SK-N-SH (cell line): Measurements from ENCODE around the gene NPEPL1. TPM values are rescaled to one million over a fixed set of nuclear protein-coding genes. Genes with fewer than 3 reads are reported as not detected.

Source experiments
- CTCF ChIA-PET: fragments of 300-600, 350-600 bp; formaldehyde crosslinking; extraction: SDS; loops from one replicate; lab custom pipeline; 2021; lab: Yijun Ruan, JAX
- POLR2A ChIA-PET: fragments of 350-600 bp; sonication (Branson Sonifier 250); formaldehyde crosslinking; extraction: SDS; loops from one replicate; lab custom pipeline; 2020; ENCODE audit warnings: antibody characterized with exemption, inconsistent platforms; lab: Yijun Ruan, JAX
- DNase-seq: peaks from one replicate; pipeline ENCODE4 v3.0.0; 2012
- H2AFZ ChIP-seq: fragments of 200-600 bp; sonication (generic); 2 replicates; pipeline ENCODE4 v1.8.1; 2016; ENCODE audit warnings: antibody characterized with exemption, mild to moderate bottlenecking, low read depth
- H3F3A ChIP-seq: fragments of 200-600 bp; sonication (generic); replicated peaks from 2 replicates; pipeline ENCODE3; 2016; ENCODE audit warnings: antibody characterized with exemption, mild to moderate bottlenecking; ENCODE audit not compliant: insufficient read depth
- H3K27ac ChIP-seq, 2 experiments: fragments of 200-500 bp in 1 of 2; fragments of 200-600 bp in 1 of 2; sonication (Bioruptor generic) in 1 of 2; sonication (generic), shearing (Covaris generic) in 1 of 2; 2 replicates each; pipeline versions ENCODE4 v1.5.1 to v1.6.1; 2014 to 2016; ENCODE audit warnings: low read depth in 2 of 2, inconsistent platforms in 1 of 2, low read length in 1 of 2, mild to moderate bottlenecking in 1 of 2, mixed read lengths in 1 of 2
- H3K27me3 ChIP-seq: fragments of 200-600 bp; sonication (generic), shearing (Covaris generic); 2 replicates; pipeline ENCODE4 v1.6.1; 2016; ENCODE audit warnings: mixed run types; ENCODE audit not compliant: insufficient read depth
- H3K36me3 ChIP-seq, 2 experiments: fragments of 200-500 bp in 1 of 2; fragments of 200-600 bp in 1 of 2; sonication (Bioruptor generic) in 1 of 2; sonication (generic) in 1 of 2; replicated peaks in 1 of 2; 2 replicates each; pipeline versions ENCODE3 to v1.5.1; 2014 to 2016; ENCODE audit warnings: low read length in 1 of 2, mild to moderate bottlenecking in 1 of 2; ENCODE audit not compliant: insufficient read depth in 2 of 2, control insufficient read depth in 1 of 2
- H3K4me1 ChIP-seq, 2 experiments: fragments of 200-500 bp in 1 of 2; fragments of 200-600 bp in 1 of 2; sonication (Bioruptor generic) in 1 of 2; sonication (generic), shearing (Covaris generic) in 1 of 2; 2 replicates each; pipeline versions ENCODE4 v1.5.1 to v1.6.1; 2014 to 2016; ENCODE audit warnings: low read depth in 1 of 2, low read length in 1 of 2, mixed run types in 1 of 2; ENCODE audit not compliant: insufficient read depth in 2 of 2, control insufficient read depth in 1 of 2
- H3K4me2 ChIP-seq: fragments of 200-600 bp; sonication (generic), shearing (Covaris generic); 2 replicates; pipeline ENCODE4 v1.6.1; 2017; ENCODE audit warnings: mixed run types
- H3K4me3 ChIP-seq, 2 experiments: fragments of 200-500 bp in 1 of 2; fragments of 200-600 bp in 1 of 2; sonication (Bioruptor generic) in 1 of 2; sonication (generic), shearing (Covaris generic) in 1 of 2; 2 replicates each; pipeline versions ENCODE4 v1.5.1 to v1.8.1; 2014 to 2016; ENCODE audit warnings: low read depth in 2 of 2, inconsistent platforms in 1 of 2, low read length in 1 of 2, mild to moderate bottlenecking in 1 of 2, mixed read lengths in 1 of 2, moderate library complexity in 1 of 2
- H3K79me2 ChIP-seq: fragments of 200-600 bp; sonication (generic); 2 replicates; pipeline ENCODE4 v1.8.1; 2017; ENCODE audit warnings: mild to moderate bottlenecking; ENCODE audit not compliant: insufficient read depth
- H3K9ac ChIP-seq: fragments of 200-600 bp; sonication (generic); 2 replicates; pipeline ENCODE4 v1.6.1; 2017; ENCODE audit warnings: mixed run types
- H3K9me2 ChIP-seq: fragments of 200-600 bp; sonication (generic); 2 replicates; pipeline ENCODE4 v1.6.1; 2017; ENCODE audit warnings: mixed run types
- H3K9me3 ChIP-seq: fragments of 200-600 bp; sonication (generic); 2 replicates; pipeline ENCODE4 v1.6.1; 2017; ENCODE audit warnings: mixed run types, mild to moderate bottlenecking, moderate library complexity
- H4K20me1 ChIP-seq: fragments of 200-600 bp; sonication (generic); 2 replicates; pipeline ENCODE4 v1.6.1; 2017; ENCODE audit warnings: mild to moderate bottlenecking, mixed run types; ENCODE audit not compliant: insufficient read depth
- EP300 ChIP-seq, 2 experiments: IDR thresholded peaks; 2 replicates each; pipeline versions ENCODE4 v1.4.0 to v1.6.1; 2012; ENCODE audit warnings: borderline replicate concordance in 1 of 2, low read depth in 1 of 2, low read length in 1 of 2
- EZH2phosphoT487 ChIP-seq: fragments of 200-600 bp; sonication (generic); IDR thresholded peaks from 2 replicates; pipeline ENCODE4 v1.6.1; 2017; ENCODE audit warnings: low read depth, mixed run types, mild to moderate bottlenecking, antibody characterized with exemption, moderate library complexity, borderline replicate concordance
- FOXM1 ChIP-seq: IDR thresholded peaks from 2 replicates; pipeline ENCODE4 v1.4.0; 2012; ENCODE audit warnings: low read depth, mild to moderate bottlenecking
- GABPA ChIP-seq: IDR thresholded peaks from 2 replicates; pipeline ENCODE4 v1.4.0; 2012; ENCODE audit warnings: low read depth, mild to moderate bottlenecking
- GATA2 ChIP-seq: sonication (generic); formaldehyde crosslinking; IDR thresholded peaks from 2 replicates; pipeline ENCODE4 v1.5.0; 2020; ENCODE audit warnings: mild to moderate bottlenecking, missing genetic modification reagents
- IRF3 ChIP-seq: fragments of 150-350 bp; IDR thresholded peaks from 2 replicates; pipeline ENCODE4 v1.6.1; 2016; ENCODE audit warnings: mild to moderate bottlenecking, low read depth, low read length
- MEF2A ChIP-seq: IDR thresholded peaks from 2 replicates; pipeline ENCODE4 v1.4.0; 2012; ENCODE audit warnings: low read depth, borderline replicate concordance
- NFIC ChIP-seq: IDR thresholded peaks from 2 replicates; pipeline ENCODE4 v1.4.0; 2012; ENCODE audit warnings: borderline replicate concordance
- PBX3 ChIP-seq: IDR thresholded peaks from 2 replicates; pipeline ENCODE4; 2012
- RCOR1 ChIP-seq: fragments of 150-350 bp; IDR thresholded peaks from 2 replicates; pipeline ENCODE4 v1.6.1; 2017; ENCODE audit warnings: antibody characterized with exemption, low read length
- RFX5 ChIP-seq: IDR thresholded peaks from 2 replicates; pipeline ENCODE4 v1.6.1; 2012; ENCODE audit warnings: mild to moderate bottlenecking, improper control_type of control experiment, low read length
- SMC3 ChIP-seq: IDR thresholded peaks from 2 replicates; pipeline ENCODE4 v1.6.1; 2012; ENCODE audit warnings: low read depth, low read length, improper control_type of control experiment
- TCF12 ChIP-seq: IDR thresholded peaks from 2 replicates; pipeline ENCODE4 v1.4.0; 2012
- WGBS: methylation state at CpG from one replicate; pipeline ENCODE4 v1.1.6; 2017; ENCODE audit warnings: low lambda C conversion rate; 5-methylcytosine and 5-hydroxymethylcytosine counted together
- polyA plus RNA-seq, 3 experiments: library from polyadenylated mRNA; depleted of rRNA; stranded (reverse); fragments of >200 nt; gene quantifications; 2 replicates each; pipeline ENCODE4 v1.2.3, GENCODE V29; 2012

The NPEPL1 gene
- polyA plus RNA-seq, 1 of the 3 experiments (the other 2 are of a cell fraction), result 2.8 TPM

- H2AFZ ChIP-seq, result no peak overlapping the region
- H3K9me2 ChIP-seq, result no peaks in the 10 kb centered on the region
- TF ChIP-seq RCOR1, result no peak
- TF ChIP-seq PBX3, result no peak
- no peak for TF ChIP-seq SMC3
- no peak for TF ChIP-seq EZH2phosphoT487
- TF ChIP-seq GATA2 (CRISPR knock-in tag), result no peak
- TF ChIP-seq FOXM1, result no peak
- H3K4me1 ChIP-seq, result no peaks in the 10 kb centered on the region; a peak in 1 of 4 replicates
- CTCF ChIA-PET, result no interaction called here
- POLR2A ChIA-PET, result no interaction called here
- no peaks in the 10 kb centered on the region for H3K79me2 ChIP-seq
- H3K27me3 ChIP-seq, result no peaks in the 10 kb centered on the region
- no peak overlapping the region for H3K27ac ChIP-seq
- H4K20me1 ChIP-seq, result no peaks in the 10 kb centered on the region
- H3K4me2 ChIP-seq, result no peak overlapping the region
- H3K9ac ChIP-seq, result no peak overlapping the region
- H3K4me3 ChIP-seq, result no peak overlapping the region
- DNase-seq, result no peak
- H3K36me3 ChIP-seq, result no peaks in the 10 kb centered on the region
- H3K9me3 ChIP-seq, result no peaks in the 10 kb centered on the region
- 88% methylated on average over 9 of the region's 9 CpGs for WGBS
- H3F3A ChIP-seq, result no peaks in the 10 kb centered on the region
Observed at GRCh38 chr20:58695084-58695722, 2.6 kb downstream of the NPEPL1 start.

GRCh38 chr20:58695895-58696375 lies 3.3 kb downstream of the NPEPL1 start:
- H3K4me2 ChIP-seq, result no peak overlapping the region
- H3K4me3 ChIP-seq, result no peak overlapping the region
- H4K20me1 ChIP-seq, result no peaks in the 10 kb centered on the region
- no peak for TF ChIP-seq NFIC
- ChIA-PET POLR2A (no interaction called here), CTCF (interaction anchor here (1.4 kb wide), 1 partner anchor 448 kb away, joined by 3 read pairs; no protein-coding TSS in a partner anchor)
- no peak overlapping the region for H3K9ac ChIP-seq
- no peak for DNase-seq
- 92% methylated on average over 10 of the region's 10 CpGs for WGBS
- H3K27ac ChIP-seq, result no peak overlapping the region
- H3K9me2 ChIP-seq, result no peaks in the 10 kb centered on the region
- no peaks in the 10 kb centered on the region; a peak in 1 of 4 replicates for H3K4me1 ChIP-seq
- no peaks in the 10 kb centered on the region for H3K79me2 ChIP-seq
- H2AFZ ChIP-seq, result no peak overlapping the region
- H3K27me3 ChIP-seq, result no peaks in the 10 kb centered on the region
- H3K9me3 ChIP-seq, result no peaks in the 10 kb centered on the region
- no peaks in the 10 kb centered on the region for H3F3A ChIP-seq
- H3K36me3 ChIP-seq, result no peaks in the 10 kb centered on the region

- TF ChIP-seq MEF2A (no peak), EP300 (IDR thresholded peaks at IDR 0.05; ENCODE audit: borderline replicate concordance in 1 of 2, low read depth in 1 of 2, low read length in 1 of 2) (no peak), GABPA (no peak), TCF12 (no peak), GATA2 (CRISPR knock-in tag) (no peak), IRF3 (no peak), PBX3 (no peak), SMC3 (no peak), RFX5 (no peak)
- Histone ChIP-seq H3K36me3 (no peaks in the 10 kb centered on the region), H3K4me1 (no peaks in the 10 kb centered on the region; a peak in 1 of 4 replicates), H2AFZ (no peak overlapping the region), H3K4me2 (no peak overlapping the region), H3K9me2 (no peaks in the 10 kb centered on the region), H3F3A (no peaks in the 10 kb centered on the region), H3K27me3 (no peaks in the 10 kb centered on the region), H4K20me1 (no peaks in the 10 kb centered on the region), H3K27ac (no peak overlapping the region), H3K79me2 (no peaks in the 10 kb centered on the region), H3K4me3 (no peak overlapping the region), H3K9ac (no peak overlapping the region), H3K9me3 (no peaks in the 10 kb centered on the region)
- WGBS, result 73% methylated on average over 7 of the region's 10 CpGs
- POLR2A ChIA-PET, result no interaction called here
- CTCF ChIA-PET, result interaction anchor here (1.4 kb wide), 1 partner anchor 449 kb away, joined by 3 read pairs; no protein-coding TSS in a partner anchor
- DNase-seq, result no peak
Observed at GRCh38 chr20:58696411-58696961, 3.9 kb downstream of the NPEPL1 start.
